Endodermal cell (in vitro differentiated cells): ENCODE measurements around the gene MYOM1. TPM values are rescaled to one million over a fixed set of nuclear protein-coding genes. Genes with fewer than 3 reads are reported as not detected.
A peak's percentile ranks its signal among the peaks of the same experiment; 100 is the strongest.

Experiments used
- DNase-seq: peaks from one replicate; pipeline ENCODE4 v3.0.0-alpha.2; 2017
- H3K27ac ChIP-seq: 2 replicates; pipeline ENCODE4 v1.5.1; 2013; ENCODE audit warnings: mild to moderate bottlenecking, low read depth, low read length, moderate library complexity
- H3K27me3 ChIP-seq: 2 replicates; pipeline ENCODE4 v1.6.1; 2013; ENCODE audit warnings: mild to moderate bottlenecking, low read length, moderate library complexity; ENCODE audit not compliant: insufficient read depth, control insufficient read depth, poor library complexity, severe bottlenecking
- H3K36me3 ChIP-seq: 2 replicates; pipeline ENCODE4 v1.7.0; 2013; ENCODE audit warnings: mild to moderate bottlenecking, low read length, moderate library complexity; ENCODE audit not compliant: control insufficient read depth, insufficient read depth
- H3K4me1 ChIP-seq: one replicate; pipeline ENCODE4 v1.7.0; 2013; ENCODE audit warnings: low read length; ENCODE audit not compliant: control insufficient read depth, insufficient read depth
- H3K4me3 ChIP-seq: 2 replicates; pipeline ENCODE4 v1.5.1; 2013; ENCODE audit warnings: mild to moderate bottlenecking, low read length, moderate library complexity
- H3K9ac ChIP-seq: 2 replicates; pipeline ENCODE4 v1.6.1; 2013; ENCODE audit warnings: mild to moderate bottlenecking, low read length, moderate library complexity; ENCODE audit not compliant: poor library complexity, severe bottlenecking; ENCODE audit errors: extremely low read depth
- H3K9me3 ChIP-seq: 2 replicates; pipeline ENCODE4 v1.6.1; 2013; ENCODE audit warnings: mild to moderate bottlenecking, low read length, moderate library complexity; ENCODE audit not compliant: control insufficient read depth
- H3K27ac Mint-ChIP-seq: 2 replicates; pipeline ENCODE4 v1.8.0; 2020; ENCODE audit warnings: mixed read lengths
- H3K27me3 Mint-ChIP-seq: 2 replicates; pipeline ENCODE4 v1.8.0; 2021; ENCODE audit warnings: mild to moderate bottlenecking, mixed read lengths; ENCODE audit not compliant: insufficient read depth
- H3K36me3 Mint-ChIP-seq: 2 replicates; pipeline ENCODE4 v1.8.0; 2020; ENCODE audit warnings: low read depth, mixed read lengths
- H3K4me1 Mint-ChIP-seq: 2 replicates; pipeline ENCODE4 v1.8.0; 2020; ENCODE audit warnings: mixed read lengths
- H3K4me3 Mint-ChIP-seq: 2 replicates; pipeline ENCODE4 v1.8.0; 2020; ENCODE audit warnings: mild to moderate bottlenecking, moderate library complexity, mixed read lengths
- H3K9me3 Mint-ChIP-seq: 2 replicates; pipeline ENCODE4 v1.8.0; 2020; ENCODE audit warnings: mild to moderate bottlenecking, mixed read lengths
- WGBS, 2 experiments: methylation state at CpG; one replicate each; pipeline versions ENCODE4 v1.1.5 to v1.1.7; 2013; ENCODE audit warnings: missing lambda C conversion rate in 2 of 2, mixed read lengths in 1 of 2; ENCODE audit not compliant: insufficient coverage in 1 of 2, insufficient read length in 1 of 2; 5-methylcytosine and 5-hydroxymethylcytosine counted together
- total RNA-seq, 2 donors: library from RNA; stranded (reverse); fragmentation: NEBNext Ultra II Directional in 1 of 2; extraction: Animal tissue kit (Norgen Biotek cat#: 25700) in 1 of 2; gene quantifications; 2 replicates in 1 of 2; 3 replicates in 1 of 2; pipeline ENCODE4 v1.2.1, GENCODE V29; 2021
- TF ChIP-seq, protein P1 (sequence below): fragments of 200-600 bp; sonication (generic); conservative IDR thresholded peaks from 2 replicates; pipeline ENCODE4 v1.5.0; 2021; ENCODE audit warnings: antibody characterized with exemption, mild to moderate bottlenecking

MYOM1 gene
- total RNA-seq, 2 donors from 2014 or later, result 0.49 to 0.88 TPM

DNA sequence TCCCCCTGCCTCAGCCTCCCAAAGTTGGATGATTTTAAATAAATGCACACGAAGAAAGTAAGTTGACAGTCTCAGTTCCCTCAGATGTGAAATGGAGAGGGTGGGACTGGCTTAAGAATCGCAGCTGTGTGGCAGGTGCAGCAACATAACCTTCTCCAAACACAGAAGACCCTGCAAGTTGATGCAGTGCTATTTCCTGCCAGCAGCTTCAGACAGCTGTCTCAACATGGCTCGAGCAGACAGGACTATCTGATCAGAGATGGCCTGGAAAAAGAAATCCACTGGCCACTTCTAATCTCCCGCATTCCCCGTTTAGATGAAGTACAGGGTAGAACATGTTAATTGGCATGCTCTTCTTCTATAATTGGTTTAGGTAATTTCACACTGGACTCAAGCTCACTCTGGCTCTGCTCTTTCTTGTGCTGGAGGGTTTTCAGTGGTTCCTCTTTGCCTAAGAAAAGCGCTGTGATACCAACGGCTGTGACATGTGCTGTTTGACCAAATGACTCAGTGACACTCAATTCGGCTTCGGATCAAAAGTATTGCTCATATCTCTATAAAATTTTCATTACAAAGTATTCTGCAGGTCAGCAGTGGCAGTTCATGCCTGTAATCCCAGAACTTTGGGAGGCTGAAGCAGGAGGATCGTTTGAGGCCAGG lies 40.2 kb downstream of the MYOM1 start:
- H3K9me3 ChIP-seq, result no peaks in the 10 kb centered on the region
- H3K27me3 ChIP-seq, result no peaks in the 10 kb centered on the region
- H3K36me3 ChIP-seq, result no peaks in the 10 kb centered on the region
- Mint-ChIP-seq H3K27ac (peak overlapping the region; percentile 20), H3K36me3 (no peaks in the 10 kb centered on the region), H3K4me3 (no peak overlapping the region), H3K9me3 (no peaks in the 10 kb centered on the region), H3K27me3 (no peaks in the 10 kb centered on the region), H3K4me1 (peaks cover 16% of the 10 kb centered on the region)
- DNase-seq, result no peak
- no peak overlapping the region for H3K4me3 ChIP-seq
- no peak overlapping the region for H3K27ac ChIP-seq
- peaks cover 4% of the 10 kb centered on the region for H3K4me1 ChIP-seq
- 75 to 88% methylated on average over 9 to 10 of the region's 10 CpGs for WGBS, 2 experiments
- peak overlapping the region; percentile 46 for H3K9ac ChIP-seq
- TF ChIP-seq, protein P1, sequence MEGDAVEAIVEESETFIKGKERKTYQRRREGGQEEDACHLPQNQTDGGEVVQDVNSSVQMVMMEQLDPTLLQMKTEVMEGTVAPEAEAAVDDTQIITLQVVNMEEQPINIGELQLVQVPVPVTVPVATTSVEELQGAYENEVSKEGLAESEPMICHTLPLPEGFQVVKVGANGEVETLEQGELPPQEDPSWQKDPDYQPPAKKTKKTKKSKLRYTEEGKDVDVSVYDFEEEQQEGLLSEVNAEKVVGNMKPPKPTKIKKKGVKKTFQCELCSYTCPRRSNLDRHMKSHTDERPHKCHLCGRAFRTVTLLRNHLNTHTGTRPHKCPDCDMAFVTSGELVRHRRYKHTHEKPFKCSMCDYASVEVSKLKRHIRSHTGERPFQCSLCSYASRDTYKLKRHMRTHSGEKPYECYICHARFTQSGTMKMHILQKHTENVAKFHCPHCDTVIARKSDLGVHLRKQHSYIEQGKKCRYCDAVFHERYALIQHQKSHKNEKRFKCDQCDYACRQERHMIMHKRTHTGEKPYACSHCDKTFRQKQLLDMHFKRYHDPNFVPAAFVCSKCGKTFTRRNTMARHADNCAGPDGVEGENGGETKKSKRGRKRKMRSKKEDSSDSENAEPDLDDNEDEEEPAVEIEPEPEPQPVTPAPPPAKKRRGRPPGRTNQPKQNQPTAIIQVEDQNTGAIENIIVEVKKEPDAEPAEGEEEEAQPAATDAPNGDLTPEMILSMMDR, result no peak

DNA sequence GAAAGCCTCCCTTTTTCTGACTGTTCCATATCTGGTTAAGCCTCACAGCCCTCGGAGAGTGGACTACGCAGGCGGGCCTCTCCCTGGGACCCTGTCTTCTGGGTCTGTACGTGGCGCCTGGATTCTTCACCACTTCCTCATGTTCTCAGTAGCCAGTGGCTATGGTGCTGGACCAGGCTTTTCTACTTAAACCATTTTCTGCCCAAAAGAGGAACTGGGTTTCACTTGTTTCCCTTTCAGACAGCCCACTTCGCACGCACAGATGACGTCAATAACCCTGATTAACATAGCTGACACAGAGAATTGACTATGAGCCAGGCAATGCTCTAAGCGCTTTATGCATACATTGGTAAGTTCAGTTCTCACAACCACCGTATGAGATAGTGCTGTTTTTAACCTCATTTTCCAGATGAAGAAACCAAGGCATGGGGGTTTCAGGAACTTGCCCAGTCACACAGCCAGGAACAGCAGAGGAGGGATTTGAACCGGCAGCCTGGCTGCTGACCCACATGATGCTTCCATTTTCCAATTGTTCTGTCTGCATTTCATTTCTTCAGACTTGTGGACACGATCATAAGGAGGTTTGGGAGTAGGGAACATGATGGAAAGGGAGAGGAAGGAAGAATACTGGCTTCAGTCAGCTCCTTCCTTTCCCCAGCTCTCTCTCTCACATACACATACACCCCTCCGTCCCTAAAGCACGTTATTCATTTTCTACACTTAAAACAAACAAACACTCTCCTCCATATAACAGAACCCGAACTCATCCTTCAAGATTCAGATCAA lies 41.7 kb downstream of the MYOM1 start:
- WGBS, 2 experiments, result 95 to 96% methylated on average over 14 of the region's 15 CpGs
- no peaks in the 10 kb centered on the region for H3K9me3 Mint-ChIP-seq
- peaks cover 14% of the 10 kb centered on the region for H3K4me1 Mint-ChIP-seq
- Histone ChIP-seq H3K27ac (no peak overlapping the region), H3K27me3 (no peaks in the 10 kb centered on the region), H3K4me1 (peaks cover 4% of the 10 kb centered on the region), H3K36me3 (no peaks in the 10 kb centered on the region), H3K9ac (no peak overlapping the region), H3K9me3 (no peaks in the 10 kb centered on the region), H3K4me3 (no peak overlapping the region)
- H3K27me3 Mint-ChIP-seq, result no peaks in the 10 kb centered on the region
- no peaks in the 10 kb centered on the region for H3K36me3 Mint-ChIP-seq
- no peak overlapping the region for H3K27ac Mint-ChIP-seq
- no peak for DNase-seq
- TF ChIP-seq, protein P1, result no peak
- H3K4me3 Mint-ChIP-seq, result no peak overlapping the region

DNA sequence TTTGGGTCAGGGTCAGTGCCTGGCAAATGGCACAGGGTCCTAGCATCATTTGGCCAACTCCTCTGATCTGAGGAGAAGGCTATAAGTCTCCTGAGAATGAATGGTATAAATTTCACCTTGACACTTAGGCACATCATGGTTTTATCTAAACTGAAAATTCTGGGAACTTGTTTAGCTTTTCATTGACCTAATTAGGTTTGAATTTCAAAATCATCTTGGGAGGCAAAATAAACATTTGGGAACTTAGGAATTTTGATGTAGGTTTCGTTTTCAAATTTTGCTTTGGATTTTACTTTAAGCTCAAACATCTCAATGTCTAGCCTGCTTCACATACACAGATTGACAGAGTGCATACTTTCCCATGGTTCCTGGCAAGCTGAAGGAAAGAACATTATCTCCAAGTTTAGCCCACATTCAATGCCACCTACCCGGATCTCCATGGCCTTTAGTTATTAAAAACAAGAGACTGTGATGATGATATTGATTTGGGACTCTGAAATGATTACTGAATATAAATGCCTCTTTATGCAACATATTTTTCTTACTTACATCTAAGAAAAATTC lies 44.5 kb downstream of the MYOM1 start:
- no peaks in the 10 kb centered on the region for H3K36me3 Mint-ChIP-seq
- Histone ChIP-seq H3K4me1 (no peaks in the 10 kb centered on the region), H3K36me3 (no peaks in the 10 kb centered on the region), H3K4me3 (no peak overlapping the region), H3K9me3 (no peaks in the 10 kb centered on the region), H3K9ac (no peak overlapping the region), H3K27ac (no peak overlapping the region), H3K27me3 (no peaks in the 10 kb centered on the region)
- no peak overlapping the region for H3K4me3 Mint-ChIP-seq
- no peaks in the 10 kb centered on the region for H3K27me3 Mint-ChIP-seq
- no peak for DNase-seq
- WGBS, 2 experiments, result 100% methylated on average over 1 to 2 of the region's 2 CpGs
- no peak overlapping the region for H3K27ac Mint-ChIP-seq
- H3K9me3 Mint-ChIP-seq, result no peaks in the 10 kb centered on the region
- H3K4me1 Mint-ChIP-seq, result peaks cover 8% of the 10 kb centered on the region
- TF ChIP-seq, protein P1, result no peak
